Measurements from ENCODE around the gene MSI2.

- TF ChIP-seq ARNTL (CRISPR knock-in tag; IDR thresholded peaks at IDR 0.05; ENCODE audit: borderline replicate concordance, low read depth) (no peak), PPARA (CRISPR knock-in tag; IDR thresholded peaks at IDR 0.05; ENCODE audit: borderline replicate concordance) (no peak), ZNF565 (CRISPR knock-in tag; conservative IDR thresholded peaks at IDR 0.05; ENCODE audit: low read depth) (no peak), ZC3H10 (CRISPR knock-in tag; IDR thresholded peaks at IDR 0.05) (no peak), ZFP30 (CRISPR knock-in tag; IDR thresholded peaks at IDR 0.05) (no peak), POU6F1 (CRISPR knock-in tag; IDR thresholded peaks at IDR 0.05; ENCODE audit: borderline replicate concordance, low read depth) (no peak), ESRRG (CRISPR knock-in tag; IDR thresholded peaks at IDR 0.05) (no peak), ZFP3 (CRISPR knock-in tag; IDR thresholded peaks at IDR 0.05) (no peak), TCF4 (CRISPR knock-in tag; IDR thresholded peaks at IDR 0.05; ENCODE audit: borderline replicate concordance) (no peak), TOX (CRISPR knock-in tag; IDR thresholded peaks at IDR 0.05; ENCODE audit: borderline replicate concordance) (no peak), CREB5 (CRISPR knock-in tag; IDR thresholded peaks at IDR 0.05; ENCODE audit: low read depth) (no peak), CSRNP3 (CRISPR knock-in tag; IDR thresholded peaks at IDR 0.05) (no peak)
Measured at GRCh38 chr17:57674894-57675293, 418.6 kb downstream of the MSI2 start.
